Thyroid gland (tissue), 4 donors: ENCODE measurements around the gene SYT13.

Experiments
- CTCF ChIP-seq, 6 experiments: fragments of 200-600 bp in 3 of 6; fragments of 450-650 bp in 3 of 6; sonication (generic) in 3 of 6; IDR thresholded peaks; one replicate each; pipeline ENCODE4 v1.5.1; 2016 to 2019; ENCODE audit warnings: antibody characterized with exemption in 6 of 6, mild to moderate bottlenecking in 2 of 6, inconsistent platforms in 1 of 6, moderate library complexity in 1 of 6
- POLR2A ChIP-seq, 2 donors: fragments of 450-650 bp; IDR thresholded peaks; one replicate each; pipeline ENCODE4 v1.6.1; 2017; ENCODE audit warnings: antibody characterized with exemption in 2 of 2, mild to moderate bottlenecking in 2 of 2, moderate library complexity in 1 of 2

- TF ChIP-seq CTCF (IDR thresholded peaks at IDR 0.05) (no peak), POLR2A (IDR thresholded peaks at IDR 0.05) (no peak)
These were observed 33.3 kb downstream of the SYT13 start for GRCh38 chr11:45252877-45253276.
